ENCODE measurements around the gene EIF3L.
A peak's percentile ranks its signal among the peaks of the same experiment; 100 is the strongest.
"Not testable (repeated sequence)": the region's sequence is repeated elsewhere in the genome, so short reads cannot be mapped to it uniquely, and the experiment has no call there.

Gene EIF3L

GRCh38 chr22:37849089-37849751, at the start of gene EIF3L:
Gene EIF3L (plus strand): TSS chr22:37849419. CDS start chr22:37849450, 31 bp downstream.
- Mint-ChIP-seq H3K9me3 (peaks cover 2% of the 10 kb centered on the region), H3K4me3 (peak within 1 kb of the TSS; percentile 99), H3K4me1 (peaks cover 36% of the 10 kb centered on the region), H3K27ac (peak within 1 kb of the TSS; percentile 100), H3K27me3 (no peaks in the 10 kb centered on the region), H3K36me3 (peaks cover 43% of the 10 kb centered on the region)
- ATAC-seq = peak; percentile 90

GRCh38 chr22:37799979-37800378, 49.2 kb upstream of the EIF3L start:
- peaks cover 25% of the 10 kb centered on the region for H3K27me3 Mint-ChIP-seq
- H3K27ac Mint-ChIP-seq, ATAC-seq, H3K36me3 Mint-ChIP-seq, H3K9me3 Mint-ChIP-seq, H3K4me3 Mint-ChIP-seq: not testable (repeated sequence)
- H3K4me1 Mint-ChIP-seq = peaks cover 34% of the 10 kb centered on the region

GRCh38 chr22:37801946-37802309, 47.3 kb upstream of the EIF3L start:
- ATAC-seq = no peak
- peak overlapping the region; percentile 29 for H3K4me3 Mint-ChIP-seq
- peaks cover 44% of the 10 kb centered on the region for H3K27me3 Mint-ChIP-seq
- no peaks in the 10 kb centered on the region for H3K9me3 Mint-ChIP-seq
- H3K4me1 Mint-ChIP-seq = peaks cover 49% of the 10 kb centered on the region
- no peak overlapping the region for H3K27ac Mint-ChIP-seq
- no peaks in the 10 kb centered on the region for H3K36me3 Mint-ChIP-seq

- Mint-ChIP-seq H3K9me3 (no peaks in the 10 kb centered on the region), H3K4me3 (peak overlapping the region; percentile 62), H3K4me1 (peaks cover 53% of the 10 kb centered on the region), H3K36me3 (no peaks in the 10 kb centered on the region), H3K27ac (no peak overlapping the region), H3K27me3 (peaks cover 50% of the 10 kb centered on the region)
- no peak for ATAC-seq
Measured at GRCh38 chr22:37802310-37803194, 46.7 kb upstream of the EIF3L start.

GRCh38 chr22:37803195-37803638, 46.0 kb upstream of the EIF3L start:
- H3K36me3 Mint-ChIP-seq = no peaks in the 10 kb centered on the region
- H3K27me3 Mint-ChIP-seq = peaks cover 57% of the 10 kb centered on the region
- H3K9me3 Mint-ChIP-seq = no peaks in the 10 kb centered on the region
- H3K27ac Mint-ChIP-seq = no peak overlapping the region
- peaks cover 53% of the 10 kb centered on the region for H3K4me1 Mint-ChIP-seq
- ATAC-seq = no peak
- peak overlapping the region; percentile 62 for H3K4me3 Mint-ChIP-seq

GRCh38 chr22:37803639-37804351, 45.4 kb upstream of the EIF3L start:
- ATAC-seq = no peak
- Mint-ChIP-seq H3K27me3 (peaks cover 63% of the 10 kb centered on the region), H3K27ac (peak overlapping the region; percentile 63), H3K4me3 (peak overlapping the region; percentile 64), H3K9me3 (no peaks in the 10 kb centered on the region), H3K4me1 (peaks cover 53% of the 10 kb centered on the region), H3K36me3 (no peaks in the 10 kb centered on the region)

- Mint-ChIP-seq H3K9me3 (no peaks in the 10 kb centered on the region), H3K27ac (peak overlapping the region; percentile 63), H3K27me3 (peaks cover 69% of the 10 kb centered on the region), H3K36me3 (no peaks in the 10 kb centered on the region), H3K4me3 (peak overlapping the region; percentile 64), H3K4me1 (peaks cover 53% of the 10 kb centered on the region)
- ATAC-seq = peak; percentile 51
Measured at GRCh38 chr22:37804352-37804880, 44.8 kb upstream of the EIF3L start.

GRCh38 chr22:37804881-37805809, 44.1 kb upstream of the EIF3L start:
- peaks cover 53% of the 10 kb centered on the region for H3K4me1 Mint-ChIP-seq
- peak overlapping the region; percentile 64 for H3K4me3 Mint-ChIP-seq
- peak overlapping the region; percentile 63 for H3K27ac Mint-ChIP-seq
- H3K27me3 Mint-ChIP-seq = peaks cover 76% of the 10 kb centered on the region
- no peaks in the 10 kb centered on the region for H3K36me3 Mint-ChIP-seq
- ATAC-seq = peak; percentile 18
- no peaks in the 10 kb centered on the region for H3K9me3 Mint-ChIP-seq

GRCh38 chr22:37805810-37806277, 43.4 kb upstream of the EIF3L start:
- no peak for ATAC-seq
- H3K4me3 Mint-ChIP-seq = peak overlapping the region; percentile 13
- H3K27me3 Mint-ChIP-seq = peaks cover 77% of the 10 kb centered on the region
- H3K27ac Mint-ChIP-seq = no peak overlapping the region
- no peaks in the 10 kb centered on the region for H3K36me3 Mint-ChIP-seq
- H3K4me1 Mint-ChIP-seq = peaks cover 53% of the 10 kb centered on the region
- no peaks in the 10 kb centered on the region for H3K9me3 Mint-ChIP-seq

GRCh38 chr22:37806409-37807333, 42.5 kb upstream of the EIF3L start:
- Mint-ChIP-seq H3K4me3 (peak overlapping the region; percentile 13), H3K27ac (no peak overlapping the region), H3K9me3 (no peaks in the 10 kb centered on the region), H3K4me1 (peaks cover 53% of the 10 kb centered on the region), H3K36me3 (no peaks in the 10 kb centered on the region), H3K27me3 (peaks cover 77% of the 10 kb centered on the region)
- no peak for ATAC-seq

GRCh38 chr22:37807410-37808293, 41.6 kb upstream of the EIF3L start, which contains the start of gene GCAT:
Gene GCAT (plus strand): TSS chr22:37807934. CDS start chr22:37807968, 34 bp downstream.
- peaks cover 50% of the 10 kb centered on the region for H3K4me1 Mint-ChIP-seq
- peaks cover 81% of the 10 kb centered on the region for H3K27me3 Mint-ChIP-seq
- H3K27ac Mint-ChIP-seq = no peak within 1 kb of the TSS

GRCh38 chr22:37808294-37808657, 40.9 kb upstream of the EIF3L start:
- Mint-ChIP-seq H3K27me3 (peaks cover 81% of the 10 kb centered on the region), H3K27ac (no peak overlapping the region), H3K4me1 (peaks cover 44% of the 10 kb centered on the region), H3K36me3 (no peaks in the 10 kb centered on the region), H3K9me3 (no peaks in the 10 kb centered on the region), H3K4me3 (peak overlapping the region; percentile 60)
- no peak for ATAC-seq

More at GRCh38 chr22:37807410-37808293, 41.6 kb upstream of the EIF3L start, which contains the start of gene GCAT:
- H3K9me3 Mint-ChIP-seq = no peaks in the 10 kb centered on the region
- ATAC-seq = peak; percentile 95
- H3K36me3 Mint-ChIP-seq = no peaks in the 10 kb centered on the region
- H3K4me3 Mint-ChIP-seq = peak within 1 kb of the TSS; percentile 60

Measured in stimulated activated memory B cell treated with anti-CD40 and anti-IgM and Interleukin-4, amounts not matched to agents 10 μg/mL and 1 μg/mL and 100 μg/mL, for 72 hours (primary cell).